Activated naive CD4-positive, alpha-beta T cell treated with anti-CD3 and anti-CD28 coated beads, Interleukin-2, amount 50 U/mL, for 24 hours (primary cell): ENCODE measurements around the gene PCA3.

Source experiments
- H3K27ac Mint-ChIP-seq: one replicate; pipeline ENCODE4 v1.8.0; 2021; ENCODE audit warnings: mild to moderate bottlenecking, mixed read lengths
- H3K27me3 Mint-ChIP-seq: one replicate; pipeline ENCODE4 v1.8.0; 2021; ENCODE audit warnings: mixed read lengths
- H3K36me3 Mint-ChIP-seq: one replicate; pipeline ENCODE4 v1.8.0; 2021; ENCODE audit warnings: mixed read lengths
- H3K4me1 Mint-ChIP-seq: one replicate; pipeline ENCODE4 v1.8.0; 2021; ENCODE audit warnings: mixed read lengths
- H3K4me3 Mint-ChIP-seq: one replicate; pipeline ENCODE4 v1.8.0; 2021; ENCODE audit warnings: mild to moderate bottlenecking, mixed read lengths
- H3K9me3 Mint-ChIP-seq: one replicate; pipeline ENCODE4 v1.8.0; 2021; ENCODE audit warnings: mixed read lengths

The PCA3 gene

DNA sequence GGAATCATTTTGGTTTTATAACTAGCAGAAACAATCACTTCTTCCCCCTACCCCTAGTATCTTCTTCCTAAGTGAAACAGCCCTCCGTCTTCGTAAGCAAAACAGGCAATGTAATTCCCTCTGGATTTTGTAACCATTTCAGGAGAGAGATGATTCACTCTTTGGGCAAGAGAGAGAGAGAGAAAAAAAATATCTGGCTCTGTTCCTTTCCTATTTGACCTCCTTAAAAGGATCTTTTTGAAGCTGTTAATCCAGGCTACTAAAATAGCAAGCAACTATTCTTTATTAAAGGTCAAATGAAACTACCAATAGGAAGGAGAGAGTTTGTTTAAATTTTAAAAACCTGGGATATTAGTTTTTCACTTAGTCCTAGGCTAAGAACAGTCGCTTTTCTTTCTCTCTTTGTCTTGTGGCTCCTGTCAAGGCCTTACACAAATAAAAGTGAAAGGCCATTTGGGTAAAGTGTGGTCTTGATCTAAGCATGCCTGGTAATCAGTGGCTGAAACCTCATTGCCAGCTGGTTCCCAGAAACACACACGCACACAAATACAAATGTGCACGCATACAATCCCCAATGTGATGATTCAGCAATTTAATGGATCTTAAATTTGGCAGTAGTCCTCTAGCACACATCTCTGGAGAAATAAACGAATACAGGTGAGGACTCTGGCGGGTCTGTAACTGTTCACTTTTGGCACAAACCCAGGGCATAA is 71.5 kb downstream of the PCA3 start:
- Mint-ChIP-seq H3K27me3 (peaks cover 5% of the 10 kb centered on the region), H3K36me3 (no peaks in the 10 kb centered on the region), H3K9me3 (no peaks in the 10 kb centered on the region), H3K4me1 (no peaks in the 10 kb centered on the region), H3K27ac (no peak overlapping the region), H3K4me3 (no peak overlapping the region)
